SU-DHL-6 (cell line): Measurements from ENCODE around the gene UBE4B.

Source experiments
- H2AFZ ChIP-seq: fragments of 200-600 bp; sonication (generic); 2 replicates; pipeline ENCODE4 v1.6.1; 2014; ENCODE audit warnings: low read depth, mild to moderate bottlenecking, moderate library complexity, mixed read lengths, antibody characterized with exemption, low read length; ENCODE audit not compliant: severe bottlenecking
- H3F3A ChIP-seq: fragments of 200-600 bp; shearing (Covaris generic); 2 replicates; pipeline ENCODE4 v1.6.0; 2016; ENCODE audit warnings: antibody characterized with exemption, mild to moderate bottlenecking; ENCODE audit not compliant: insufficient read depth
- H3K27ac ChIP-seq: fragments of 200-600 bp; sonication (generic); 2 replicates; pipeline ENCODE4 v1.5.1; 2016; ENCODE audit warnings: low read depth, mild to moderate bottlenecking, low read length, moderate library complexity, mixed read lengths
- H3K27me3 ChIP-seq: fragments of 200-600 bp; sonication (generic), shearing (Covaris generic); 2 replicates; pipeline ENCODE4 v1.6.0; 2014; ENCODE audit warnings: mild to moderate bottlenecking, low read length
- H3K36me3 ChIP-seq: fragments of 200-600 bp; sonication (generic); 2 replicates; pipeline ENCODE4 v1.6.1; 2014; ENCODE audit warnings: mild to moderate bottlenecking, low read length, mixed read lengths
- H3K4me2 ChIP-seq: fragments of 300-600, 200-600 bp; shearing (Covaris generic), sonication (generic); 2 replicates; pipeline ENCODE4 v1.6.0; 2014; ENCODE audit warnings: low read length, low read depth, mild to moderate bottlenecking; ENCODE audit not compliant: poor library complexity, severe bottlenecking
- H3K4me3 ChIP-seq: fragments of 200-600 bp; sonication (generic); 2 replicates; pipeline ENCODE4 v1.5.1; 2014; ENCODE audit warnings: antibody characterized with exemption, low read length, mild to moderate bottlenecking, mixed read lengths; ENCODE audit not compliant: insufficient read depth, poor library complexity, severe bottlenecking
- H3K79me2 ChIP-seq: fragments of 200-600 bp; sonication (generic); 2 replicates; pipeline ENCODE4 v1.6.1; 2014; ENCODE audit warnings: mild to moderate bottlenecking, low read length, moderate library complexity; ENCODE audit not compliant: insufficient read depth
- H3K9ac ChIP-seq: fragments of 200-600 bp; sonication (generic); 2 replicates; pipeline ENCODE4 v1.7.0; 2014; ENCODE audit warnings: mild to moderate bottlenecking, low read length
- H3K9me2 ChIP-seq: fragments of 200-600 bp; sonication (generic); replicated peaks from 2 replicates; pipeline ENCODE4 v1.6.1; 2014; ENCODE audit warnings: low read length; ENCODE audit not compliant: insufficient read depth
- H3K9me3 ChIP-seq: fragments of 200-600 bp; sonication (generic); 2 replicates; pipeline ENCODE4 v1.6.1; 2014; ENCODE audit warnings: low read length, mixed read lengths; ENCODE audit not compliant: insufficient read depth
- H4K20me1 ChIP-seq: fragments of 200-600 bp; sonication (generic); 2 replicates; pipeline ENCODE4 v1.6.1; 2014; ENCODE audit warnings: low read depth, mild to moderate bottlenecking, antibody characterized with exemption, low read length, moderate library complexity, mixed read lengths
- EZH2phosphoT487 ChIP-seq: fragments of 200-600 bp; sonication (generic), shearing (Covaris generic); conservative IDR thresholded peaks from 2 replicates; pipeline ENCODE4 v1.6.1; 2018; ENCODE audit warnings: mild to moderate bottlenecking, antibody characterized with exemption, low read length, moderate library complexity, mixed read lengths

Gene UBE4B

GRCh38 chr1:10229903-10230302 is 197.1 kb downstream of the UBE4B start:
- Histone ChIP-seq H2AFZ (no peak overlapping the region), H3K4me3 (no peak overlapping the region), H3K9me2 (no peaks in the 10 kb centered on the region), H3K36me3 (no peaks in the 10 kb centered on the region), H3K27me3 (no peaks in the 10 kb centered on the region), H4K20me1 (no peaks in the 10 kb centered on the region), H3K27ac (no peak overlapping the region), H3F3A (no peaks in the 10 kb centered on the region), H3K4me2 (no peak overlapping the region), H3K9me3 (no peaks in the 10 kb centered on the region), H3K79me2 (no peaks in the 10 kb centered on the region), H3K9ac (no peak overlapping the region)
- no peak for TF ChIP-seq EZH2phosphoT487
